GM03348 (cell line): ENCODE data around the gene ZCCHC7.
A peak's percentile ranks its signal among the peaks of the same experiment; 100 is the strongest.
"Not testable (repeated sequence)": the region's sequence is repeated elsewhere in the genome, so short reads cannot be mapped to it uniquely, and the experiment has no call there.

Experiments used
- DNase-seq: peaks from one replicate; pipeline ENCODE4 v3.0.0; 2012; ENCODE audit warnings: low spot score

ZCCHC7 gene

GRCh38 chr9:37174247-37174646, 53.9 kb downstream of the ZCCHC7 start:
- DNase-seq = peak; percentile 31

GRCh38 chr9:37178742-37179141, 58.4 kb downstream of the ZCCHC7 start:
- DNase-seq = no peak

GRCh38 chr9:37179576-37179975, 59.2 kb downstream of the ZCCHC7 start:
- no peak for DNase-seq

- no peak for DNase-seq
Measured at GRCh38 chr9:37180138-37180537, 59.8 kb downstream of the ZCCHC7 start.

- no peak for DNase-seq
Measured at GRCh38 chr9:37182718-37183117, 62.3 kb downstream of the ZCCHC7 start.

GRCh38 chr9:37184905-37185867, 64.8 kb downstream of the ZCCHC7 start:
- DNase-seq = no peak

- DNase-seq = no peak
Measured at GRCh38 chr9:37187292-37187691, 66.9 kb downstream of the ZCCHC7 start.

- peak; percentile 11 for DNase-seq
Measured at GRCh38 chr9:37187713-37188439, 67.5 kb downstream of the ZCCHC7 start.

GRCh38 chr9:37190739-37191138, 70.4 kb downstream of the ZCCHC7 start:
- DNase-seq = not testable (repeated sequence)

GRCh38 chr9:37191403-37192089, 71.2 kb downstream of the ZCCHC7 start:
- DNase-seq = no peak

GRCh38 chr9:37192803-37193202, 72.4 kb downstream of the ZCCHC7 start:
- DNase-seq = no peak

- no peak for DNase-seq
Measured at GRCh38 chr9:37197158-37198038, 77.0 kb downstream of the ZCCHC7 start.

GRCh38 chr9:37198039-37198729, 77.8 kb downstream of the ZCCHC7 start:
- no peak for DNase-seq

GRCh38 chr9:37198831-37199230, 78.5 kb downstream of the ZCCHC7 start:
- DNase-seq = no peak

GRCh38 chr9:37200433-37201005, 80.1 kb downstream of the ZCCHC7 start:
- peak; percentile 53 for DNase-seq

GRCh38 chr9:37201581-37201980, 81.2 kb downstream of the ZCCHC7 start:
- no peak for DNase-seq

GRCh38 chr9:37202091-37202490, 81.7 kb downstream of the ZCCHC7 start:
- no peak for DNase-seq

GRCh38 chr9:37203456-37203855, 83.1 kb downstream of the ZCCHC7 start:
- not testable (repeated sequence) for DNase-seq

- no peak for DNase-seq
Measured at GRCh38 chr9:37206121-37206620, 85.8 kb downstream of the ZCCHC7 start.
